Activated T-helper 2 cell treated with anti-CD3 and anti-CD28 coated beads, Interferon-gamma antibody, Interleukin-2, Interleukin-4, amounts not matched to agents 10 μg/mL and 5 μg/mL and 100 μg/mL, durations not matched to agents 14 hours and 24 hours and 36 hours (primary cell): ENCODE measurements around the gene COL15A1. TPM values are rescaled to one million over a fixed set of nuclear protein-coding genes. Genes with fewer than 3 reads are reported as not detected.

Source experiments
- DNase-seq: peaks from one replicate; pipeline ENCODE4 v3.0.0; 2021; ENCODE audit warnings: low spot score
- H3K27ac Mint-ChIP-seq: one replicate; pipeline ENCODE4 v1.8.0; 2021; ENCODE audit warnings: mixed read lengths
- H3K27me3 Mint-ChIP-seq: one replicate; pipeline ENCODE4 v1.8.0; 2021; ENCODE audit warnings: low read depth, mixed read lengths
- H3K36me3 Mint-ChIP-seq: one replicate; pipeline ENCODE4 v1.8.0; 2021; ENCODE audit warnings: low read depth, mixed read lengths
- H3K4me1 Mint-ChIP-seq: one replicate; pipeline ENCODE4 v1.8.0; 2021; ENCODE audit warnings: low read depth, mixed read lengths
- H3K4me3 Mint-ChIP-seq: one replicate; pipeline ENCODE4 v1.8.0; 2021; ENCODE audit warnings: low read depth, mild to moderate bottlenecking, moderate library complexity, mixed read lengths
- H3K9me3 Mint-ChIP-seq: one replicate; pipeline ENCODE4 v1.8.0; 2021; ENCODE audit warnings: mixed read lengths
- intact Hi-C: fragments of 100-400 bp; cut with micrococcal nuclease; formaldehyde crosslinking; loops from one replicate; pipeline ENCODE4 v1.15.1; 2023
- total RNA-seq: library from RNA; stranded (reverse); gene quantifications from 2 replicates; pipeline ENCODE4 v1.2.3, GENCODE V29; 2022

COL15A1 gene
- total RNA-seq, 1 donor from 2014 or later, result not detected

DNA sequence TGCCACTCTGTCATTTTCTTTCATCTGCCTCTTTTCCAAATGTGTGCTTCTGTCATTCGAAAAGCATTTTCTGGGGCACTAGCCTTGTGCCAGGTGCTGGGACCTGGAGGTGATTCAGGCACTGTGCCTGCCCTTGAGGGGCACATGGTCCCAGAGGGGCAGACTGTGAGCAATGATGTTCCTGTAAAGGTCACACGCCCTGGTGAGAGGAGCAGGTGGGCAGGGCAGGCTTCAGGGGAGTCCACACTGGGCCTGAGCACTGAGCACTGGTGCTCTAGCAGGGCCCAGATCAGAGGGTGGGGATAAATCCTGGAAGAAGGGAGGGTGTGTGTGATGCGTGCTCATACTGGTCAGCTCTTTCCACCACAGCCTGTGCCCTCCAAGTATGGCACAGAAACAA lies 77.8 kb downstream of the COL15A1 start:
- H3K36me3 Mint-ChIP-seq, result no peaks in the 10 kb centered on the region
- H3K4me3 Mint-ChIP-seq, result no peak overlapping the region
- peaks cover 17% of the 10 kb centered on the region for H3K27me3 Mint-ChIP-seq
- no peak overlapping the region for H3K27ac Mint-ChIP-seq
- H3K9me3 Mint-ChIP-seq, result no peaks in the 10 kb centered on the region
- no peak for DNase-seq
- peaks cover 3% of the 10 kb centered on the region for H3K4me1 Mint-ChIP-seq
- intact Hi-C loops, result no loop called here

- no peak overlapping the region for H3K4me3 Mint-ChIP-seq
- peaks cover 16% of the 10 kb centered on the region for H3K27me3 Mint-ChIP-seq
- no peak for DNase-seq
- no peaks in the 10 kb centered on the region for H3K9me3 Mint-ChIP-seq
- H3K27ac Mint-ChIP-seq, result no peak overlapping the region
- intact Hi-C loops, result no loop called here
- peaks cover 16% of the 10 kb centered on the region for H3K4me1 Mint-ChIP-seq
- no peaks in the 10 kb centered on the region for H3K36me3 Mint-ChIP-seq
Measured at GRCh38 chr9:99023231-99023630, 79.5 kb downstream of the COL15A1 start.

DNA sequence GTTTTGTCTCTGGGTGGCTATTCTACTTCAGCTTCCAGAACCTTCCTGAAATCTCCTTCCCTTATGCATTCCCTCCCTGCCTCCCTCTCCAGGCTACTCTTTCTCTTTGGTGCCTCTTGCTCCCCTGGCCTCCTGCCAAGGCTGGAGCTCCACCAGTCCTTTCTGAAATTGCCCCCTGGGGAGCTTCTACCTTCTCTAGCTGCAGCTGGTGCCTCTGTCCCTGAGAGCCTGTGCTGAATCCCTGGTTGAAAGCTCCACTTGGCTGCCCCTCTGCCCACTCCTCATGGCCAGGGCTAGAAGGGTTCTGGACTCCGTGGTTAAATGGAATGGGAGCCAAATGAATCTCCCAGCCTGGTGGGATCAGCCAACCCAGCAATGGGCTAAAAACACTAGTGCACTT lies 80.1 kb downstream of the COL15A1 start:
- no peak overlapping the region for H3K4me3 Mint-ChIP-seq
- H3K27ac Mint-ChIP-seq, result no peak overlapping the region
- DNase-seq, result no peak
- intact Hi-C loops, result no loop called here
- H3K4me1 Mint-ChIP-seq, result peaks cover 16% of the 10 kb centered on the region
- peaks cover 14% of the 10 kb centered on the region for H3K27me3 Mint-ChIP-seq
- no peaks in the 10 kb centered on the region for H3K36me3 Mint-ChIP-seq
- H3K9me3 Mint-ChIP-seq, result no peaks in the 10 kb centered on the region

GRCh38 chr9:99024959-99025358 lies 81.3 kb downstream of the COL15A1 start:
- Mint-ChIP-seq H3K27ac (no peak overlapping the region), H3K4me1 (peaks cover 16% of the 10 kb centered on the region), H3K27me3 (peaks cover 10% of the 10 kb centered on the region), H3K36me3 (no peaks in the 10 kb centered on the region), H3K9me3 (no peaks in the 10 kb centered on the region), H3K4me3 (no peak overlapping the region)
- intact Hi-C loops, result no loop called here
- DNase-seq, result no peak

GRCh38 chr9:99025616-99026270 lies 82.0 kb downstream of the COL15A1 start:
- no peaks in the 10 kb centered on the region for H3K36me3 Mint-ChIP-seq
- no peak for DNase-seq
- no peak overlapping the region for H3K4me3 Mint-ChIP-seq
- intact Hi-C loops, result no loop called here
- H3K27ac Mint-ChIP-seq, result no peak overlapping the region
- no peaks in the 10 kb centered on the region for H3K9me3 Mint-ChIP-seq
- H3K27me3 Mint-ChIP-seq, result peaks cover 14% of the 10 kb centered on the region
- H3K4me1 Mint-ChIP-seq, result peaks cover 20% of the 10 kb centered on the region

- DNase-seq, result no peak
- Mint-ChIP-seq H3K36me3 (no peaks in the 10 kb centered on the region), H3K4me3 (no peak overlapping the region), H3K4me1 (peaks cover 20% of the 10 kb centered on the region), H3K27ac (no peak overlapping the region), H3K9me3 (no peaks in the 10 kb centered on the region), H3K27me3 (peaks cover 14% of the 10 kb centered on the region)
- intact Hi-C loops, result no loop called here
Measured at GRCh38 chr9:99026271-99026955, 82.7 kb downstream of the COL15A1 start.

GRCh38 chr9:99026956-99027298 lies 83.2 kb downstream of the COL15A1 start:
- no peak overlapping the region for H3K27ac Mint-ChIP-seq
- H3K36me3 Mint-ChIP-seq, result no peaks in the 10 kb centered on the region
- H3K9me3 Mint-ChIP-seq, result no peaks in the 10 kb centered on the region
- H3K4me3 Mint-ChIP-seq, result no peak overlapping the region
- intact Hi-C loops, result no loop called here
- H3K27me3 Mint-ChIP-seq, result peaks cover 11% of the 10 kb centered on the region
- H3K4me1 Mint-ChIP-seq, result peaks cover 20% of the 10 kb centered on the region
- DNase-seq, result no peak

GRCh38 chr9:99027443-99027842 lies 83.7 kb downstream of the COL15A1 start:
- intact Hi-C loops, result no loop called here
- no peak overlapping the region for H3K27ac Mint-ChIP-seq

DNA sequence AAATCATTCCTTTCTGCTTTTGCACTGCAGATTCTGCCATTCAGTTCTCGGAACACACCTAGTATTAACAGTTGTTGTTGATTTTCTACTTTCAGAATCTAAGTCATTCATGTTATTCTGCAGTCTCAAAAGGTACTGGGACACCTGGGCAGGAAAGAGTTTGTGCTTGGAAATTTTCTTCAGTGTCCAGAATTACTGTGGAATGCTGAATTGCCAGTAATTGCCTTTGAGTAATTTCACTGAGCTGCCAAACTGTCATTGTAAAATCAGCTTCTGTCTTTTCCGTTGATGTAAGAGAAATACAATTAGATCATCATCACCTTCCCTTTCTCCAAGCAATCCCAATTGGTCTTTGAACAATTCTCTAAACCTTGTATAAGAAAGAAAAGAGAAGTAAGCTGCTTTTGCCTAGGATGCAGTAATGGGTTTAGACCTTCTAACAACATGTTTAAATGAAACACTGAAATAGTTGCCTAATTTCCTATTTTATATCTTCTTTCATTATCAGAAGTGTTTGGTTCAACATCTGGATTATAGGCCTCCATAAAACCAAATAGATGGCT lies 85.5 kb downstream of the COL15A1 start:
- H3K27me3 Mint-ChIP-seq, result peaks cover 20% of the 10 kb centered on the region
- H3K36me3 Mint-ChIP-seq, result no peaks in the 10 kb centered on the region
- DNase-seq, result no peak
- no peak overlapping the region for H3K4me3 Mint-ChIP-seq
- no peak overlapping the region for H3K27ac Mint-ChIP-seq
- intact Hi-C loops, result no loop called here
- peaks cover 22% of the 10 kb centered on the region for H3K4me1 Mint-ChIP-seq
- H3K9me3 Mint-ChIP-seq, result no peaks in the 10 kb centered on the region

More at GRCh38 chr9:99027443-99027842, 83.7 kb downstream of the COL15A1 start:
- H3K36me3 Mint-ChIP-seq, result no peaks in the 10 kb centered on the region
- H3K9me3 Mint-ChIP-seq, result no peaks in the 10 kb centered on the region
- H3K4me1 Mint-ChIP-seq, result peaks cover 20% of the 10 kb centered on the region
- no peak for DNase-seq
- peaks cover 13% of the 10 kb centered on the region for H3K27me3 Mint-ChIP-seq
- no peak overlapping the region for H3K4me3 Mint-ChIP-seq

DNA sequence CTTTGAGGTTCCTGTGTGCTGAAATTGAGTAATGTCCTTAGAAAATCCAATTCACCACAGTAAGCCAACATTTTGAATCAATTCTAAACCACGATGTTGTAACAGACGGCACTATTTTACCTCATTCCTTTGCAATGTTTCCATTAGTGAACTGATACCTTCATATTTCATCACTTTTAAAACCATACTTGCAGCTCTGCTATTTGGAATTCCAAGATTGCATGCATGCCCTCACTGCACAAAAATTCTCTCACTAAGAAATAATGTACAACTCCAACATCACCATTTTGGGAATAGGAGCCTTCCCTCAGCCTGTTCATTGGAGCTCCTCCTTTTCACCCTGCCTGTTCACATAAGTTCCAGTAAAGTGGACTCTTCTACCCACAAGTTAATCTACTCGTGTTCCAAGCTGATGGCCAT lies 86.4 kb downstream of the COL15A1 start:
- DNase-seq, result no peak
- Mint-ChIP-seq H3K4me3 (no peak overlapping the region), H3K27me3 (peaks cover 23% of the 10 kb centered on the region), H3K4me1 (peaks cover 23% of the 10 kb centered on the region), H3K36me3 (no peaks in the 10 kb centered on the region), H3K9me3 (no peaks in the 10 kb centered on the region), H3K27ac (no peak overlapping the region)
- intact Hi-C loops, result no loop called here

- no peaks in the 10 kb centered on the region for H3K9me3 Mint-ChIP-seq
- intact Hi-C loops, result no loop called here
- H3K4me3 Mint-ChIP-seq, result no peak overlapping the region
- H3K27me3 Mint-ChIP-seq, result peaks cover 23% of the 10 kb centered on the region
- no peaks in the 10 kb centered on the region for H3K36me3 Mint-ChIP-seq
- DNase-seq, result no peak
- H3K4me1 Mint-ChIP-seq, result peaks cover 29% of the 10 kb centered on the region
- no peak overlapping the region for H3K27ac Mint-ChIP-seq
Measured at GRCh38 chr9:99030610-99031109, 87.0 kb downstream of the COL15A1 start.

DNA sequence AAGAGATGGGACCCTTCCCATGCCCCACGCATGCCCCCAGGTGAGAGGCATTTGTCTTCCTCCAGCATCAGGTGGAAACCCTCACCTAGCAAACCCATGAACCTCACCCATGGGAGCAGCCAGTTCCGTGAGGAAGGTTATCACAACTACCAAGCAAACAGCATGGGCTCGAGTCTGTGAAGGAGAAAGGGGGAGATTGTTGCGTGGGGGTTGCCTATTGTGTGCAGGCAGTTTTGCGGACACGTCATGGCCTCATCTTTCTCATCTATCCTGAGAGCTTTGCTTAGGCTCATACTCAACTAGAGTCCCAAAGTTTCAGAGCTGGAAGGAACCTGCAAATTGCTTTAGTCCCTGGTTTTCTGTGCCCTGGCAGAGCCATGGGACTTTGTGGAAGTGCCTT lies 87.6 kb downstream of the COL15A1 start:
- Mint-ChIP-seq H3K27me3 (peaks cover 23% of the 10 kb centered on the region), H3K36me3 (no peaks in the 10 kb centered on the region), H3K27ac (no peak overlapping the region), H3K4me3 (no peak overlapping the region), H3K4me1 (peaks cover 31% of the 10 kb centered on the region), H3K9me3 (no peaks in the 10 kb centered on the region)
- intact Hi-C loops, result no loop called here
- no peak for DNase-seq

DNA sequence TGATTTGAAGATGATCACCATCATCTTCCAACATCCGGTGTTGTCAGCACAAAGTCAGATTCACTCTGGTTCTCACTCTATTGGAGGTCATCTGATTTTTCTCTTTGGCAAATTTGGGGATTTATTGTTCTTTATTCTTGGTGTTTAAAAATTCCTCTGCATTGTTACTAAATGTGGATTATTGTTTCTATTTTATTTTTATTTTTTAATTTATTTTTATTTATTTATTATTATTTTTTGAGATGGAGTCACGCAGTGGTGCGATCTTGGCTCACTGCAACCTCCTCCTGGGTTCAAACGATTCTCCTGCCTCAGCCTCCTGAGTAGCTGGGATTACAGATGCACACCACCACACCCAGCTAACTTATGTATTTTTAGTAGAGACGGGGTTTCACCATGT lies 88.3 kb downstream of the COL15A1 start:
- Mint-ChIP-seq H3K36me3 (no peaks in the 10 kb centered on the region), H3K27ac (no peak overlapping the region), H3K27me3 (peaks cover 23% of the 10 kb centered on the region), H3K4me3 (no peak overlapping the region), H3K9me3 (no peaks in the 10 kb centered on the region), H3K4me1 (peaks cover 25% of the 10 kb centered on the region)
- intact Hi-C loops, result no loop called here
- DNase-seq, result no peak
